Loucy (cell line): ENCODE data around the gene ARHGEF39.

Source experiments
- EZH2phosphoT487 ChIP-seq: fragments of 200-600 bp; IDR thresholded peaks from 2 replicates; pipeline ENCODE4 v1.6.1; 2018; ENCODE audit warnings: antibody characterized with exemption, mild to moderate bottlenecking, moderate library complexity, borderline replicate concordance
- TF ChIP-seq, protein P1 (sequence below): fragments of 200-600 bp; sonication (generic); conservative IDR thresholded peaks from 2 replicates; pipeline ENCODE4 v1.5.1; 2014; ENCODE audit warnings: mild to moderate bottlenecking, antibody characterized with exemption, low read length

DNA sequence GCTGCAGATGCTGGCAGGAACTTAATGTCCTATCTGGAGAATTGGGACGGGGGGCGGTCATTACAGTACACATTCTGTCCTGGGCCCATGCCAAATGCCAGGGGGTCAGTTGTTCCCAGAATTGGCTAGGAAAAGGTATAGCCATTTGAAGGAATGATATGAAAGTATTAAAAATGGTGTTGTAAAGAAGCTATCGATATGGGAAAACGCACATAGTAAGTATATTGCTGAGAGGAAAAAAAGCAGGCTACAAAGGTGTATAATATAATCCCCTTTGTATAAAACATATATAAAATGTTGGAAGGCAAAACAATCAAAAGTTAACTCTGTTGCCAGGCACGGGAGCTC, 450 bp upstream of the ARHGEF39 start:
- TF ChIP-seq, protein P1, sequence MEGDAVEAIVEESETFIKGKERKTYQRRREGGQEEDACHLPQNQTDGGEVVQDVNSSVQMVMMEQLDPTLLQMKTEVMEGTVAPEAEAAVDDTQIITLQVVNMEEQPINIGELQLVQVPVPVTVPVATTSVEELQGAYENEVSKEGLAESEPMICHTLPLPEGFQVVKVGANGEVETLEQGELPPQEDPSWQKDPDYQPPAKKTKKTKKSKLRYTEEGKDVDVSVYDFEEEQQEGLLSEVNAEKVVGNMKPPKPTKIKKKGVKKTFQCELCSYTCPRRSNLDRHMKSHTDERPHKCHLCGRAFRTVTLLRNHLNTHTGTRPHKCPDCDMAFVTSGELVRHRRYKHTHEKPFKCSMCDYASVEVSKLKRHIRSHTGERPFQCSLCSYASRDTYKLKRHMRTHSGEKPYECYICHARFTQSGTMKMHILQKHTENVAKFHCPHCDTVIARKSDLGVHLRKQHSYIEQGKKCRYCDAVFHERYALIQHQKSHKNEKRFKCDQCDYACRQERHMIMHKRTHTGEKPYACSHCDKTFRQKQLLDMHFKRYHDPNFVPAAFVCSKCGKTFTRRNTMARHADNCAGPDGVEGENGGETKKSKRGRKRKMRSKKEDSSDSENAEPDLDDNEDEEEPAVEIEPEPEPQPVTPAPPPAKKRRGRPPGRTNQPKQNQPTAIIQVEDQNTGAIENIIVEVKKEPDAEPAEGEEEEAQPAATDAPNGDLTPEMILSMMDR = peak; percentile 11; the same call in 1 of the 2 replicates
- TF ChIP-seq EZH2phosphoT487 = no peak
